Measurements from ENCODE around the gene MRPL18.

Gene MRPL18

DNA sequence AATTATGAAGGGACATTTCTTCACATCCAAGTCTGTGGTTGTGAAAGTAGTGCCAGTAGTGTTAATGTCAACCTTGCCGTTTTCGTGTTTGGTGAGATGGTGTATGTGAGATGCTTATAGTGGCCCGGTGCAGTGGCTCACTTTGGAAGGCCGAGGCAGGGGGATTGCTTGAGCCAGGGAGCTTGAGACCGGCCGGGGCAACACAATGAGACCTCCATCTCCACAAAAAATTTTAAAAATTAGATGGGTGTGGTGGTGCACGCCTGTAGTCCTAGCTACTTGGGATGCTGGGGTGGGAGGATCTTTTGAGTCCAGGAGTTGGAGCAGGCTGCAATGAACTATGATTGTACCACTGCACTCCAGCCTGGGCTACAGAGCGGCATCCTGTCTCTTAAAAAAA lies 47.2 kb downstream of the MRPL18 start:
- DNase-seq, result no peak
- 100% methylated on average over 2 of the region's 8 CpGs for WGBS (ENCODE audit: insufficient coverage)
- H3K9me3 ChIP-seq (ENCODE audit: control extremely low read depth in 1 of 5, control insufficient read depth in 4 of 5, insufficient read depth in 2 of 5, low read depth in 1 of 5, low read length in 4 of 5), result no peaks in the 10 kb centered on the region
- H3K27ac ChIP-seq (ENCODE audit: insufficient read depth in 1 of 2, low read depth in 1 of 2, low read length in 2 of 2, poor library complexity in 1 of 2, severe bottlenecking in 2 of 2), result no peak overlapping the region
- ChIA-PET CTCF (interaction anchor here (0.9 kb wide), 1 partner anchor 17 kb away, joined by 3 read pairs; no protein-coding TSS in a partner anchor), POLR2A (no interaction called here)
- H3K4me3 ChIP-seq (ENCODE audit: control insufficient read depth in 1 of 7, extremely low read depth in 1 of 7, insufficient read depth in 4 of 7, low read depth in 2 of 7, low read length in 6 of 7), result no peak overlapping the region
- peaks cover 12 to 24% (median 20%) of the 10 kb centered on the region in 4 experiments for H3K4me1 ChIP-seq (ENCODE audit: control extremely low read depth in 1 of 4, control insufficient read depth in 4 of 4, insufficient read depth in 4 of 4, low read length in 3 of 4)
- no peaks in the 10 kb centered on the region for H3K36me3 ChIP-seq (ENCODE audit: control insufficient read depth in 4 of 4, insufficient read depth in 4 of 4, low read length in 3 of 4)
- no peaks in the 10 kb centered on the region for H3K27me3 ChIP-seq (replicated peaks in 2 of 5; ENCODE audit: control insufficient read depth in 4 of 5, insufficient read depth in 5 of 5, low read length in 4 of 5)

DNA sequence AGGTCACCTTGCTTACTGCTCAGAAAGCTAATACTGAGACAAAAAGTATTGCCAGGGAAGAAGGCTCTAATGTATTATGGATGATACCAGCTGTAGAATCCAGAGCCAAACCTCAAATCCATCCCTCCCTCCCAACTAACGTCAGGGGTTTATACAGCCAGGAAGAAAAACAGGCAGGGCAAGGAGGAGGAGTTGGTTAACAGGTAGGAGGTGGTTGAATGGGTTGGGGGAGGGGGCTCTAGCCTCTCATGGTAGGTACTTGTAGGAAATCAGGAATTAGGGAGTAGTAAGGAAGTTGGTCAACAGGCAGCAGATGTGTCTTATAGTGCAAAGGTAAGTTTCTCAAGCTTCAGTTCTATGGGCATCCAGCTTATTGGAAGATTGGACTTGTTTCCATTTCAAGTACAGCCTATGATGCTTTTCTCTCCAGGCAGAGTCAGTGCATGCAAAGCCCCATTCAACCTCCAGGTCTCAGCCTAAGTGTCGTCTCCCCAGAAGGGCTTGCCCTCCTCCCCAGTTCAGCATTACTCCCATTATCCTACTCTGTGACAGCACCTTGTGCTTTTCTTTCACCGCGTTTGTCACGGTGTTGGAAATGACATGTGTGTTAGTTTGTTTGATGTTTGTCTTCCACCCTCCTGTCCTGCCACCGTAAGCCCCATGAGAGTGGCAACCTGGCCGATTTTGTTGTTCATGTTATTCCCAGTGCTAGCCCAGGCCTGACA lies 47.9 kb downstream of the MRPL18 start:
- no CpG with 5 or more reads among the region's 7 CpGs for WGBS (ENCODE audit: insufficient coverage)
- H3K4me1 ChIP-seq (ENCODE audit: control extremely low read depth in 1 of 4, control insufficient read depth in 4 of 4, insufficient read depth in 4 of 4, low read length in 3 of 4), result peaks cover 12 to 19% (median 14%) of the 10 kb centered on the region in 4 experiments
- POLR2A ChIA-PET, result no interaction called here
- no peaks in the 10 kb centered on the region for H3K9me3 ChIP-seq (ENCODE audit: control extremely low read depth in 1 of 5, control insufficient read depth in 4 of 5, insufficient read depth in 2 of 5, low read depth in 1 of 5, low read length in 4 of 5)
- no peak overlapping the region for H3K4me3 ChIP-seq (ENCODE audit: control insufficient read depth in 1 of 7, extremely low read depth in 1 of 7, insufficient read depth in 4 of 7, low read depth in 2 of 7, low read length in 6 of 7)
- H3K27ac ChIP-seq (ENCODE audit: insufficient read depth in 1 of 2, low read depth in 1 of 2, low read length in 2 of 2, poor library complexity in 1 of 2, severe bottlenecking in 2 of 2), result no peak overlapping the region
- H3K27me3 ChIP-seq (replicated peaks in 2 of 5; ENCODE audit: control insufficient read depth in 4 of 5, insufficient read depth in 5 of 5, low read length in 4 of 5), result no peaks in the 10 kb centered on the region
- H3K36me3 ChIP-seq (ENCODE audit: control insufficient read depth in 4 of 4, insufficient read depth in 4 of 4, low read length in 3 of 4), result no peaks in the 10 kb centered on the region
- CTCF ChIA-PET, result interaction anchor here (0.9 kb wide), 2 partner anchors 9 to 17 kb away, joined by 3 to 4 read pairs; no protein-coding TSS in a partner anchor
- no peak for DNase-seq

GRCh38 chr6:159842035-159842434 lies 51.8 kb downstream of the MRPL18 start:
- H3K36me3 ChIP-seq (ENCODE audit: control insufficient read depth in 4 of 4, insufficient read depth in 4 of 4, low read length in 3 of 4), result no peaks in the 10 kb centered on the region
- no peaks in the 10 kb centered on the region for H3K27me3 ChIP-seq (replicated peaks in 2 of 5; ENCODE audit: control insufficient read depth in 4 of 5, insufficient read depth in 5 of 5, low read length in 4 of 5)
- H3K27ac ChIP-seq (ENCODE audit: insufficient read depth in 1 of 2, low read depth in 1 of 2, low read length in 2 of 2, poor library complexity in 1 of 2, severe bottlenecking in 2 of 2), result no peak overlapping the region
- DNase-seq, result no peak
- CTCF ChIA-PET, result interaction anchor here (0.6 kb wide), 1 partner anchor 10 kb away, joined by 6 read pairs; no protein-coding TSS in a partner anchor
- POLR2A ChIA-PET, result no interaction called here
- H3K9me3 ChIP-seq (ENCODE audit: control extremely low read depth in 1 of 5, control insufficient read depth in 4 of 5, insufficient read depth in 2 of 5, low read depth in 1 of 5, low read length in 4 of 5), result no peaks in the 10 kb centered on the region
- peaks cover 0 to 13% (median 0%) of the 10 kb centered on the region in 4 experiments for H3K4me1 ChIP-seq (ENCODE audit: control extremely low read depth in 1 of 4, control insufficient read depth in 4 of 4, insufficient read depth in 4 of 4, low read length in 3 of 4)
- no peak overlapping the region for H3K4me3 ChIP-seq (ENCODE audit: control insufficient read depth in 1 of 7, extremely low read depth in 1 of 7, insufficient read depth in 4 of 7, low read depth in 2 of 7, low read length in 6 of 7)
- 100% methylated on average over 3 of the region's 4 CpGs for WGBS (ENCODE audit: insufficient coverage)

GRCh38 chr6:159844737-159845645 lies 54.7 kb downstream of the MRPL18 start:
- Histone ChIP-seq H3K27me3 (replicated peaks in 2 of 5; ENCODE audit: control insufficient read depth in 4 of 5, insufficient read depth in 5 of 5, low read length in 4 of 5) (no peaks in the 10 kb centered on the region), H3K9me3 (ENCODE audit: control extremely low read depth in 1 of 5, control insufficient read depth in 4 of 5, insufficient read depth in 2 of 5, low read depth in 1 of 5, low read length in 4 of 5) (no peaks in the 10 kb centered on the region), H3K4me3 (ENCODE audit: control insufficient read depth in 1 of 7, extremely low read depth in 1 of 7, insufficient read depth in 4 of 7, low read depth in 2 of 7, low read length in 6 of 7) (no peak overlapping the region), H3K36me3 (ENCODE audit: control insufficient read depth in 4 of 4, insufficient read depth in 4 of 4, low read length in 3 of 4) (no peaks in the 10 kb centered on the region), H3K27ac (ENCODE audit: insufficient read depth in 1 of 2, low read depth in 1 of 2, low read length in 2 of 2, poor library complexity in 1 of 2, severe bottlenecking in 2 of 2) (no peak overlapping the region), H3K4me1 (ENCODE audit: control extremely low read depth in 1 of 4, control insufficient read depth in 4 of 4, insufficient read depth in 4 of 4, low read length in 3 of 4) (peaks cover 0 to 13% (median 0%) of the 10 kb centered on the region in 4 experiments)
- DNase-seq, result no peak
- ChIA-PET POLR2A (no interaction called here), CTCF (interaction anchor here (1.0 to 1.5 kb wide), 4 partner anchors 12 to 54 kb away, joined by 3 to 6 read pairs (median 4); partner anchors contain the start of gene MRPL18)
- WGBS (ENCODE audit: insufficient coverage), result 93% methylated on average over 11 of the region's 13 CpGs

Measured in common myeloid progenitor, CD34-positive (primary cell).